ENCODE results near the gene ABCC1.

GRCh38 chr16:15913046-15913698 is 36.2 kb upstream of the ABCC1 start:
- TF ChIP-seq CTCF (IDR thresholded peaks at IDR 0.05; ENCODE audit: insufficient read depth, low read length, poor library complexity, severe bottlenecking) (no peak), EZH2phosphoT487 (conservative IDR thresholded peaks at IDR 0.05; ENCODE audit: low read length) (no peak)

All from SU-DHL-6 (cell line).